Lower leg skin (tissue), 4 donors: ENCODE measurements around the gene SNAI3. TPM values are rescaled to one million over a fixed set of nuclear protein-coding genes. Genes with fewer than 3 reads are reported as not detected.
A peak's percentile ranks its signal among the peaks of the same experiment; 100 is the strongest.

Experiments used
- DNase-seq, 2 donors: peaks; one replicate each; pipeline ENCODE4 v3.0.0-alpha.2; 2019; ENCODE audit warnings: low spot score in 2 of 2
- H3K4me3 ChIP-seq: fragments of 200-600 bp; sonication (generic); 2 replicates; pipeline ENCODE4 v1.5.1; 2017; ENCODE audit warnings: mild to moderate bottlenecking, low read depth; ENCODE audit not compliant: poor library complexity, severe bottlenecking
- POLR2A ChIP-seq, 2 donors: fragments of 450-650 bp; IDR thresholded peaks; one replicate each; pipeline ENCODE4 v1.6.1; 2016 to 2017; ENCODE audit warnings: antibody characterized with exemption in 2 of 2, mild to moderate bottlenecking in 1 of 2, moderate library complexity in 1 of 2
- WGBS, 2 donors: methylation state at CpG; one replicate each; pipeline ENCODE4 v1.1.5; 2018; 5-methylcytosine and 5-hydroxymethylcytosine counted together
- intact Hi-C: fragments of 100-400 bp; cut with DNase I; formaldehyde crosslinking; loops from one replicate; pipeline ENCODE4 v1.15.0; 2023; ENCODE audit warnings: low total_unique reads
- total RNA-seq, 4 donors: library from RNA; depleted of rRNA; stranded (reverse); fragments of >200 nt; gene quantifications; one replicate each; pipeline ENCODE4 v1.1.0, GENCODE V29; 2016
- TF ChIP-seq, protein P1 (sequence below), 3 donors: fragments of 450-650 bp; IDR thresholded peaks; one replicate each; pipeline ENCODE4 v1.5.1; 2016; ENCODE audit warnings: antibody characterized with exemption in 3 of 3, mild to moderate bottlenecking in 3 of 3, moderate library complexity in 2 of 3

SNAI3 gene
- total RNA-seq, 4 donors from 2014 or later = 0.17 to 0.81 (median 0.29) TPM

DNA sequence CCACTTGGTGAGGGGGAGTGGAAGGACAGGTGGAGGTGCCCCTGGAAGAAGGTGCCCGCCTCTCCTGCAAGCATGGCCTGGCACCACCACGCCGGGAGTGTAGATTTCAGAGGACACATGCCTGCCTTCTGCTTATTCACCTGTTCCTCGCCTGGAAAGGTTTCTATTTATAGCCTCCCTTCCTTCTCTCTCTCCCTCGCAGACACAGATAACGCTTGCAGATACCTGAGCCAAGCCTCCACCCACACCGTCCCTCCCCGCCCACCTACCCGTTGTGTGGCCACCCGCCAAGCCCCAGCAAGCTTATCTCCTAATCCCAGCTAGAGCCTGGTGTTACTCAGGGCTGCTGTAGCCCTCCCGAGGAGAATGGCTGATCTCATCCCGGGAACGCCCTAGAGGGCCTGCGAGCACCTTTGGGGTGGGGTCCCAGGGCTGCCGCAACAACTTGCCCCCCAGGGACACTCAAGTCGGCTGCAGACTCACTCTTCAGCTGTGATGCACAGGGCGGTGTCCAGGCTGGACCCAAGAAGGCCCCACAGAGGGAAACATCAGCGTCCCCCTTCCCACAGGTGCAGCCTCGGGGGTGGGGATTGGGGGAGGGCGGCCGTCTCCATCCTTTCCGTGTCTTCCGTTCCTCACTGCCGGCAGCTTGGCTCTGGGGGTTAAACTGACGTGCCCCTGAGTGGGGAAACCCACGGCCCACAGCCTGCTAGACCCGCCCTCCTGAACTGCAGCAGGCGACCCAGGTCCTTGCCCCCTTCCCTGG lies 1.9 kb upstream of the SNAI3 start:
- 26 to 34% methylated on average over 19 to 27 of the region's 28 CpGs for WGBS, 2 donors
- no peak for TF ChIP-seq POLR2A (IDR thresholded peaks at IDR 0.05)
- TF ChIP-seq, protein P1, sequence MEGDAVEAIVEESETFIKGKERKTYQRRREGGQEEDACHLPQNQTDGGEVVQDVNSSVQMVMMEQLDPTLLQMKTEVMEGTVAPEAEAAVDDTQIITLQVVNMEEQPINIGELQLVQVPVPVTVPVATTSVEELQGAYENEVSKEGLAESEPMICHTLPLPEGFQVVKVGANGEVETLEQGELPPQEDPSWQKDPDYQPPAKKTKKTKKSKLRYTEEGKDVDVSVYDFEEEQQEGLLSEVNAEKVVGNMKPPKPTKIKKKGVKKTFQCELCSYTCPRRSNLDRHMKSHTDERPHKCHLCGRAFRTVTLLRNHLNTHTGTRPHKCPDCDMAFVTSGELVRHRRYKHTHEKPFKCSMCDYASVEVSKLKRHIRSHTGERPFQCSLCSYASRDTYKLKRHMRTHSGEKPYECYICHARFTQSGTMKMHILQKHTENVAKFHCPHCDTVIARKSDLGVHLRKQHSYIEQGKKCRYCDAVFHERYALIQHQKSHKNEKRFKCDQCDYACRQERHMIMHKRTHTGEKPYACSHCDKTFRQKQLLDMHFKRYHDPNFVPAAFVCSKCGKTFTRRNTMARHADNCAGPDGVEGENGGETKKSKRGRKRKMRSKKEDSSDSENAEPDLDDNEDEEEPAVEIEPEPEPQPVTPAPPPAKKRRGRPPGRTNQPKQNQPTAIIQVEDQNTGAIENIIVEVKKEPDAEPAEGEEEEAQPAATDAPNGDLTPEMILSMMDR (IDR thresholded peaks at IDR 0.05) = no peak
- H3K4me3 ChIP-seq = no peak overlapping the region
- DNase-seq = peak in 1 of 2 donors; percentile 84
- intact Hi-C loops = no loop called here

DNA sequence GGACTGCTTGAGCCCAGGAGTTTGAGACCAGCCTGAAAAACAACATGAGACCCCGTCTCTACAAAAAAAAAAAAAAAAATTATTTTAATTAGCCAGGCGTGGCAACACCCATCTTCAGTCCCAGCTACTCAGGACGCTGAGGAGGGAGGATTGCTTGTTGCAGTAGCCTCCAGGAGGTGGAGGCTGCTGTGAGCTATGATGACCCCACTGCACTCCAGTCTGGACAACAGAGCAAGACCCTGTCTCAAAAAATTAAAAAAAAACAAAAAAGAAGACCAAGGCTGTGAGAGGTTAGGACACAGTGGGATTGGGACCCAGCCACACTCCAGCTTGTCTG lies 1.3 kb upstream of the SNAI3 start:
- H3K4me3 ChIP-seq = no peak overlapping the region
- DNase-seq = no peak
- intact Hi-C loops = no loop called here
- TF ChIP-seq POLR2A (IDR thresholded peaks at IDR 0.05) = no peak
- TF ChIP-seq, protein P1 (IDR thresholded peaks at IDR 0.05) = no peak
- 54 to 56% methylated on average over 3 of the region's 3 CpGs for WGBS, 2 donors

DNA sequence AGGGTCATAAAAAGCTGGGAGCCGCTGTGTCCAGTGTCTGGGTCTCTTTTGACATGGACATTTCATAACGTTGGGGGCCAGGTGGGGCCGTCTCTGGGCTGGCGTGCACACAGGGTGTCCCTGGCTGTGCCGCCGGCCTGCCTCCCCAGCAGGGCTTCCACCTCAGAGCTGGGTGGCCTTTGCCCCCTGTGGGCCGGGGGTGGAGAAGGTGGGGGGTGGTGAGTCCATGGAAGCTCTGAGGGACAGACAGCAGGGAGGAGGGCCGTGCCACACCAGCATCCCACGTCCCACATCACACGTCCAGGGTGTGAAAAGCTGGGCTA lies 908 bp upstream of the SNAI3 start:
- no peak overlapping the region for H3K4me3 ChIP-seq
- intact Hi-C loops = no loop called here
- 47 to 57% methylated on average over 10 of the region's 10 CpGs for WGBS, 2 donors
- TF ChIP-seq, protein P1 (IDR thresholded peaks at IDR 0.05) = no peak
- no peak for TF ChIP-seq POLR2A (IDR thresholded peaks at IDR 0.05)
- no peak for DNase-seq

DNA sequence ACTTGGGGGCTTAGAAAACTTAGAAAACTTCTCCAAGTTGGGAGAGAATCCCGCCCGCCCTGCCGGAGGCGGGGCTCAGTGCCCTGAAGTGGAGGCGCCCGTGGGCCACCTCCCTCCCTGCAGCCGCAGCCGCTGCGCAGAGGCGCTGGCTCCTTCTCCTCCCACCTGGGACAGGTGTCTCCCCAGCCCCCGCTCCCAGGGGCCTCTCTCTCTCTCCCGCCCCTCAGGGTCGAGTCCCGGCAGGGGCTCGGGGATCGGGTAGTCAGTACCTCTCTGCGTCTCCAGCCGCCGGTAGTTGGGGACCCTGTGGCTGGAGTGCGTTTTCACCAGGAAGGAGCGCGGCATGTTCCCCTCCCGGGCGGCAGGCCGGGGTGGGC lies 257 bp downstream of the SNAI3 start:
- WGBS, 2 donors = 2% methylated on average over 19 to 24 of the region's 25 CpGs
- no peak for TF ChIP-seq POLR2A (IDR thresholded peaks at IDR 0.05)
- TF ChIP-seq, protein P1 (IDR thresholded peaks at IDR 0.05) = no peak
- peak overlapping the region; percentile 31 for H3K4me3 ChIP-seq
- intact Hi-C loops = no loop called here
- DNase-seq = no peak

DNA sequence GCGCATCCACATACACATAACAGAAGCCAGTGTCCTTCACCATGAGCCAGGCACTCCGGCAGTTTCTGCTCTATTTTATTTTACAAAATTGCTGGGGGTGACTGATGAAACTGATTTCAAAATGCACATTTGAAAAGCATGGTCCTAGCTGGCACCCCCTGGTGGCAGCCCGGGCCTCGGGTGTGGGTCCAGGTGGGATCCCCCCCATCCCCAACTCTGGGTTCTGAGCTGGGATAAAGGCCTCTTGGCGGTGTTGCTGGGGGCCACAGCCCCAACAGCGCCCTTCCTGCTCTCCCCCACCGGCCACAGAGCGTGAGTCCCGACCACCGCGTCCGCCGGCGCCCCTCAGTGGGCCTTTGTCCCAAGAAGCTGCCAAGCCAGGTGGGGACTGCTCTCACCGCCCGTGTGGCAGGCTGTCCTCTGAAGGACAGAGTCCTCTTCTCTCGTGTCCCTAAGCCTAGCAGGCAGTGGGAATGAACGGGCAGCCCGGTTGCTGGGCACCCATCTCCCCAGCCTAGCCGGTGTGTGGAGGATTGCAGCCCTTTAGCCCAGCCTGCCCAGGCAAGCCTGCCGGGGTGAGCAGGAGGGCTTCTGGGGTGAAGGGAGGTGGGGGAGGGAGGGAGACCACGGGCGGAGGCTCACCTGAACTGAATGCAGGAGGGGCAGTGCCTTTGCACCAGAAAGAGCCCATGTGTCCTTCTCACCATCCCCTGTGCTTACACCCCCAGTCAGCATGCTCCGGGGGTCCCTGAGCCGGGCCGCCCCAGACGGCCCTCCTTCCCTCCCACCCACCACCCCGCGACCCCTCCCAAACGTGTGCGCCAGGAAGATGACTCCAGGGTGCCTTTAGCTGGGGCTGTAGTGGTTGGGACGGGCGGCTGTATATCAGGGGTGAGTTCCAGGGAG lies 898 bp downstream of the SNAI3 start:
- TF ChIP-seq POLR2A (IDR thresholded peaks at IDR 0.05) = no peak
- TF ChIP-seq, protein P1 (IDR thresholded peaks at IDR 0.05) = no peak
- H3K4me3 ChIP-seq = peak overlapping the region; percentile 31
- 4 to 6% methylated on average over 16 to 33 of the region's 33 CpGs for WGBS, 2 donors
- peak in 1 of 2 donors; percentile 85 for DNase-seq
- intact Hi-C loops = no loop called here
